ENCODE measurements around the gene ARMH1.

ARMH1 gene

DNA sequence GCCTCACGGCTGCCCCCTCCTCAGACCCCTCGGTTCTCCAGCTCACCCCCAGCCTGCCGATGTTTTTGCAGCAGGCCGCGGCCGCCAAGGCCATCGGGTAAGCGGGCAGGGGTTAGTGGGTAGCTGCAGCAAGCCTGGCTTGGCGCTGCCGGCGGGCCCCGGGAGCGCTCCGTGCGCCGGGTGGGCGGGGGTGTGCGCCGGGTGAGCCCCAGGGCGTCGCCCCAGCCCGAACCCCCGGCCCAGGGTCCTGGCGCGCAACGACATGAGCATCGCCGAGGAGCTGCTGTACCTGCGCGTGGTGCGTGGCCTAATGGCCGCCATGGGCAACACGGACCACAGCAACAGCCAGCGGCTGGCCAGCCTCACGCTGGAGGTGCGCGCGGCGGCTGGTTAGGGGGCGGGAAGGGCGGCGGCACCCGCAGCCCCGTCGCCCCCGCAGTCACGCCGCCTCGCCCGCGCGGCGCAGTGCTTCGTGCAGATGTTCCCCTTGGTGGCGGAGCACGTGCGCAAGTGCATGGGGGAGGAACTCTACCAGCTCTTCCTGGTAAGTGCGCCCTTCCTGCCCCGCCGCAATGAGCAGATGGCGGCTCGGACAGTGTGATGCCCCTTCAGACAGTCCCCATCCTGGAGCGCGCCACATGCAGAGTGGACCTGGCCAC lies 49.9 kb downstream of the ARMH1 start:
- TF ChIP-seq ZSCAN4 (tag by site-specific recombination; IDR thresholded peaks at IDR 0.05) (no peak), ZNF530 (tag by site-specific recombination; IDR thresholded peaks at IDR 0.05; ENCODE audit: low read depth) (no peak), ZNF221 (tag by site-specific recombination; IDR thresholded peaks at IDR 0.05; ENCODE audit: borderline replicate concordance) (no peak), ZNF791 (tag by site-specific recombination; IDR thresholded peaks at IDR 0.05) (no peak), FEZF1 (tag by site-specific recombination; IDR thresholded peaks at IDR 0.05) (no peak), REPIN1 (tag by site-specific recombination; IDR thresholded peaks at IDR 0.05; ENCODE audit: low read depth) (no peak), TCF7L2 (IDR thresholded peaks at IDR 0.05; ENCODE audit: borderline replicate concordance, low read depth, low read length) (no peak), KLF9 (tag by site-specific recombination; IDR thresholded peaks at IDR 0.05; ENCODE audit: low read depth) (no peak), IKZF3 (tag by site-specific recombination; IDR thresholded peaks at IDR 0.05) (no peak), MYNN (tag by site-specific recombination; IDR thresholded peaks at IDR 0.05; ENCODE audit: borderline replicate concordance) (no peak), ZNF202 (tag by site-specific recombination; IDR thresholded peaks at IDR 0.05; ENCODE audit: borderline replicate concordance) (no peak), ZNF26 (tag by site-specific recombination; IDR thresholded peaks at IDR 0.05) (no peak), ZNF324 (tag by site-specific recombination; IDR thresholded peaks at IDR 0.05) (no peak), ZNF776 (tag by site-specific recombination; IDR thresholded peaks at IDR 0.05; ENCODE audit: borderline replicate concordance) (no peak), ZNF701 (tag by site-specific recombination; IDR thresholded peaks at IDR 0.05) (no peak), ZNF514 (tag by site-specific recombination; IDR thresholded peaks at IDR 0.05) (no peak), ZNF23 (tag by site-specific recombination; IDR thresholded peaks at IDR 0.05; ENCODE audit: borderline replicate concordance) (no peak)
- TF ChIP-seq, protein P1, sequence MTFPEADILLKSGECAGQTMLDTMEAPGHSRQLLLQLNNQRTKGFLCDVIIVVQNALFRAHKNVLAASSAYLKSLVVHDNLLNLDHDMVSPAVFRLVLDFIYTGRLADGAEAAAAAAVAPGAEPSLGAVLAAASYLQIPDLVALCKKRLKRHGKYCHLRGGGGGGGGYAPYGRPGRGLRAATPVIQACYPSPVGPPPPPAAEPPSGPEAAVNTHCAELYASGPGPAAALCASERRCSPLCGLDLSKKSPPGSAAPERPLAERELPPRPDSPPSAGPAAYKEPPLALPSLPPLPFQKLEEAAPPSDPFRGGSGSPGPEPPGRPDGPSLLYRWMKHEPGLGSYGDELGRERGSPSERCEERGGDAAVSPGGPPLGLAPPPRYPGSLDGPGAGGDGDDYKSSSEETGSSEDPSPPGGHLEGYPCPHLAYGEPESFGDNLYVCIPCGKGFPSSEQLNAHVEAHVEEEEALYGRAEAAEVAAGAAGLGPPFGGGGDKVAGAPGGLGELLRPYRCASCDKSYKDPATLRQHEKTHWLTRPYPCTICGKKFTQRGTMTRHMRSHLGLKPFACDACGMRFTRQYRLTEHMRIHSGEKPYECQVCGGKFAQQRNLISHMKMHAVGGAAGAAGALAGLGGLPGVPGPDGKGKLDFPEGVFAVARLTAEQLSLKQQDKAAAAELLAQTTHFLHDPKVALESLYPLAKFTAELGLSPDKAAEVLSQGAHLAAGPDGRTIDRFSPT (tag by site-specific recombination; IDR thresholded peaks at IDR 0.05), result no peak
- Histone ChIP-seq H3K4me3 (ENCODE audit: low read depth, low read length) (no peak overlapping the region), H3K36me3 (ENCODE audit: control insufficient read depth in 2 of 2, insufficient read depth in 1 of 2, low read length in 2 of 2) (no peaks in the 10 kb centered on the region), H3K9me3 (ENCODE audit: control insufficient read depth, insufficient read depth, low read depth, low read length) (no peaks in the 10 kb centered on the region), H3K4me1 (ENCODE audit: control insufficient read depth, insufficient read depth, low read length) (no peaks in the 10 kb centered on the region), H3K27ac (ENCODE audit: extremely low read depth, low read depth, low read length) (no peak overlapping the region)
- ChIA-PET CTCF (no interaction called here), POLR2A (no interaction called here)

- Histone ChIP-seq H3K9me3 (ENCODE audit: control insufficient read depth, insufficient read depth, low read depth, low read length) (no peaks in the 10 kb centered on the region), H3K4me1 (ENCODE audit: control insufficient read depth, insufficient read depth, low read length) (no peaks in the 10 kb centered on the region), H3K4me3 (ENCODE audit: low read depth, low read length) (no peak overlapping the region), H3K36me3 (ENCODE audit: control insufficient read depth in 2 of 2, insufficient read depth in 1 of 2, low read length in 2 of 2) (no peaks in the 10 kb centered on the region), H3K27ac (ENCODE audit: extremely low read depth, low read depth, low read length) (no peak overlapping the region)
- TF ChIP-seq ZNF629 (tag by site-specific recombination; IDR thresholded peaks at IDR 0.05), result no peak
- no peak for TF ChIP-seq ZNF223 (tag by site-specific recombination; IDR thresholded peaks at IDR 0.05)
- TF ChIP-seq, protein P2, sequence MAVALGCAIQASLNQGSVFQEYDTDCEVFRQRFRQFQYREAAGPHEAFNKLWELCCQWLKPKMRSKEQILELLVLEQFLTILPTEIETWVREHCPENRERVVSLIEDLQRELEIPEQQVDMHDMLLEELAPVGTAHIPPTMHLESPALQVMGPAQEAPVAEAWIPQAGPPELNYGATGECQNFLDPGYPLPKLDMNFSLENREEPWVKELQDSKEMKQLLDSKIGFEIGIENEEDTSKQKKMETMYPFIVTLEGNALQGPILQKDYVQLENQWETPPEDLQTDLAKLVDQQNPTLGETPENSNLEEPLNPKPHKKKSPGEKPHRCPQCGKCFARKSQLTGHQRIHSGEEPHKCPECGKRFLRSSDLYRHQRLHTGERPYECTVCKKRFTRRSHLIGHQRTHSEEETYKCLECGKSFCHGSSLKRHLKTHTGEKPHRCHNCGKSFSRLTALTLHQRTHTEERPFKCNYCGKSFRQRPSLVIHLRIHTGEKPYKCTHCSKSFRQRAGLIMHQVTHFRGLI (tag by site-specific recombination; IDR thresholded peaks at IDR 0.05), result no peak
- no peak for TF ChIP-seq OVOL3 (tag by site-specific recombination; IDR thresholded peaks at IDR 0.05)
- no peak for TF ChIP-seq ZNF571 (tag by site-specific recombination; IDR thresholded peaks at IDR 0.05)
- TF ChIP-seq ZNF2 (tag by site-specific recombination; IDR thresholded peaks at IDR 0.05), result no peak
- no peak for TF ChIP-seq WT1 (tag by site-specific recombination; IDR thresholded peaks at IDR 0.05)
- TF ChIP-seq ZNF621 (tag by site-specific recombination; IDR thresholded peaks at IDR 0.05), result no peak
- TF ChIP-seq ZNF239 (tag by site-specific recombination; IDR thresholded peaks at IDR 0.05), result no peak
- no peak for TF ChIP-seq ZNF146 (tag by site-specific recombination; IDR thresholded peaks at IDR 0.05)
- no peak for TF ChIP-seq ZNF677 (tag by site-specific recombination; IDR thresholded peaks at IDR 0.05)
- TF ChIP-seq ZNF404 (tag by site-specific recombination; IDR thresholded peaks at IDR 0.05), result no peak
- POLR2A ChIA-PET, result no interaction called here
- CTCF ChIA-PET, result no interaction called here
Measured at GRCh38 chr1:44724955-44725698, 50.6 kb downstream of the ARMH1 start.

Data from HEK293 (cell line).